ENCODE data around the gene FRMPD1.

Gene FRMPD1

GRCh38 chr9:37626708-37627292 is 24.0 kb upstream of the FRMPD1 start:
- DNase-seq, result no peak

GRCh38 chr9:37632479-37632878 is 18.3 kb upstream of the FRMPD1 start:
- no peak for DNase-seq

GRCh38 chr9:37635808-37636207 is 14.9 kb upstream of the FRMPD1 start:
- DNase-seq, result no peak

- no peak for DNase-seq
These were observed 14.0 kb upstream of the FRMPD1 start for GRCh38 chr9:37636511-37637448.

- DNase-seq, result no peak
These were observed 11.5 kb upstream of the FRMPD1 start for GRCh38 chr9:37639109-37639762.

- DNase-seq, result no peak
These were observed 10.9 kb upstream of the FRMPD1 start for GRCh38 chr9:37639841-37640240.

GRCh38 chr9:37640246-37640645 is 10.5 kb upstream of the FRMPD1 start:
- no peak for DNase-seq

- DNase-seq, result no peak
These were observed 9.4 kb upstream of the FRMPD1 start for GRCh38 chr9:37641331-37641730.

- no peak for DNase-seq
These were observed 7.5 kb upstream of the FRMPD1 start for GRCh38 chr9:37643214-37643613.

- peak; percentile 66 for DNase-seq
These were observed 4.7 kb upstream of the FRMPD1 start for GRCh38 chr9:37645903-37646506.

GRCh38 chr9:37650299-37650872 is 368 bp upstream of the FRMPD1 start:
- no peak for DNase-seq

GRCh38 chr9:37652261-37652660 is 1.5 kb downstream of the FRMPD1 start:
- DNase-seq, result no peak

GRCh38 chr9:37653385-37653784 is 2.6 kb downstream of the FRMPD1 start:
- no peak for DNase-seq

GRCh38 chr9:37656936-37657335 is 6.2 kb downstream of the FRMPD1 start:
- no peak for DNase-seq

GRCh38 chr9:37660691-37661090 is 9.9 kb downstream of the FRMPD1 start:
- DNase-seq, result no peak

- DNase-seq, result no peak
These were observed 13.2 kb downstream of the FRMPD1 start for GRCh38 chr9:37663926-37664325.

- DNase-seq, result no peak
These were observed 17.0 kb downstream of the FRMPD1 start for GRCh38 chr9:37667706-37668105.

GRCh38 chr9:37668116-37668601 is 17.4 kb downstream of the FRMPD1 start:
- DNase-seq, result no peak

GRCh38 chr9:37669232-37669631 is 18.5 kb downstream of the FRMPD1 start:
- no peak for DNase-seq

GRCh38 chr9:37675661-37676060 is 24.9 kb downstream of the FRMPD1 start:
- peak; percentile 21 for DNase-seq

- DNase-seq, result no peak
These were observed 25.7 kb downstream of the FRMPD1 start for GRCh38 chr9:37676411-37676830.

GRCh38 chr9:37677435-37677834 is 26.7 kb downstream of the FRMPD1 start:
- DNase-seq, result no peak

GRCh38 chr9:37678789-37679273 is 28.1 kb downstream of the FRMPD1 start:
- DNase-seq, result no peak

Measured in NCI-H187 treated with DMSO at 0.1 percent for 48 hours (cell line).